Activated CD8-positive, alpha-beta memory T cell treated with anti-CD3 and anti-CD28 coated beads for 24 hours (primary cell): ENCODE data around the gene NBEA.

ENCODE experiments used
- DNase-seq: peaks from one replicate; pipeline ENCODE4 v3.0.0-alpha.2; 2020

Gene NBEA

DNA sequence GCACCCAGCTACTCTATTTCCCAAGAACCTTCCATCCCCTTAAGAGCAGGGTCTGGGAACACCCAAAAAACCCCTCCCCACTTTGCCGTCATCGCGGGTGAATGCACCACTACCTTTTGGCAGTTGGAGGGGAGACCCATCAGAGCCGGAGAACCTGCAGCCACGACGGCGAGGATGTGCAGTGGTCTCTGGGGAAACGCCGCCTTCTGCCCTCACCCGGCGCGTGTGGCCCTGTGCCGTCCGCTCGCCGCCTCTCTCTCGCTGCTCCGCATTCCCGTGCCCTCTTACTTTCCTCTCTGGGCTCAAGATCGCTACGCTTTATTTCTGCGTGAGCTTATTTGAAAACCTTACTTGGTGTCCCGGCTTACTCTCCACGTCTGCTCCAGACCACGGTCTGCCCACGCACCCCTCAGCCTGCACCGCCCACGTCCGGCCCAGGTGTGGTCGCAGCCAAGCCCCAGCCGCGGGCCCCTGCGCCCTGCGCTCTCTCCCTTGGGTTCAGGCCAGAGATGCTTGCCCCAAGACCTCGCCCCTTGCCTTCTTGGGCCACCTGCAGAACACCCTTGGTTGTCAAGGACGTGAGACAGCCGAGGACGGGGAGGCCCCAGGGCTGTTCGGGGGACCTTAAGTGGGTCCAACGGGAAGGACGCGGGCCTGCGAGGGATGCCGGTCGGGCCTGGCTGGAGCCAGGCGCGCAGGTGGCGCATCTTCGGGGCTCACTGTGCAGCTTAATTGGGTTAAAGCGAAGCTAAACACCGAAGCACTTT is 536.4 kb downstream of the NBEA start:
- no peak for DNase-seq

DNA sequence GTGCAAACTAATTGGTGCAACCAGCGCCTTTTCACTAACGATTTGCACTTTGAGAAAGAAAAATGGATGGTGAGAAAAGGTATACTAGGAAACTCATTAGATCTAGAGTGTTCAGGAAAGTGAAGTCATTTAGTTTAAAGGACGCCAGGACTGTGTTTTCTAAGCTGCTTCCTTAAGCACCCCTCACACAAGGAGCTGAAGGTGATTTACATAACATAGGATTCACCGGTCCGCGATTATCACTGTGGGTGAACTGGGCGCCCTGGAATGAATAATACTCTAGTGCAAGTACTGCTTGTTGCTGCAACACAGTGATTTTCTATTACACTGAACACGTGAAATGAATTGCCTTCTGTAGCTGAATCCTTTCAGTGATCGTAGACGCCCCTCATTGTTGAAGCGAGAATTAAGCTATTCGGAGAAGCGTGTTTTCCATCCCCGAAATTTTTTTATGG is 537.0 kb downstream of the NBEA start:
- DNase-seq = no peak

DNA sequence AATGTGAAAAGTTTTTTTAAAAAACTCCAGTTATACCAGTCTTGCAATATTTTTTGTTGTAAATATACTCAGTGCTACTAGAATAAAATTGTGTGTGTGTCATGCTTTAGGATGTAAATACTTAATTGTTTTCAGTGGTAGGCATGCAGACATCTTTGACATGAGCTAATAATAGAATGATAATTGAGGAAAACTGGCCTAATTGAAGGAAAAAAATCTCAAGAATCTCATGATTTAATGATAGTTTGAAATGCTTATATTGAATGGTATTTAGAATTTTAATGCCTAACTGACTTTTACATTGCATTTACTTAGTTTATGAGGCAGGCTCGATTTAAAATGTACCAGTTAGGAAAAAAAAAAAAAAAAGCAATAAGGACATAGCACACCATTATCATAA is 537.6 kb downstream of the NBEA start:
- no peak for DNase-seq

DNA sequence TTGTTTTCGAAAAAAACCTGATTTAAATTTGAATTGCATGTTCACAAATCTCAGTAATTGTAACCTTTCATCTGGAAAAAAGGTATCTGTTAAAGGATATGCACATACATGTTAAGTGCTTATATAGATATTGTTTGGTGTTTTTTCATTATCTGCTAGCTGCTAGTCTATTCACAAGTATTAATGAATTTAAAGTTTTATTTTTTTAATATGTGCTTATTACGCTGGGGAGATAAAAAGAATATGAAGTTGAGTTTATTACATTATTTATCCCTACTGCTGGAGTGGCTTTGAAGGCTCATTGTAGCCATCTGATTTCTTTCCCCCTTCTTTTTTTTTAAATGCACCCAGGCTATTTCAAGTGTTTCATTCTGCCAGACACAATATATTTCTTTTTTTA is 538.3 kb downstream of the NBEA start:
- no peak for DNase-seq

DNA sequence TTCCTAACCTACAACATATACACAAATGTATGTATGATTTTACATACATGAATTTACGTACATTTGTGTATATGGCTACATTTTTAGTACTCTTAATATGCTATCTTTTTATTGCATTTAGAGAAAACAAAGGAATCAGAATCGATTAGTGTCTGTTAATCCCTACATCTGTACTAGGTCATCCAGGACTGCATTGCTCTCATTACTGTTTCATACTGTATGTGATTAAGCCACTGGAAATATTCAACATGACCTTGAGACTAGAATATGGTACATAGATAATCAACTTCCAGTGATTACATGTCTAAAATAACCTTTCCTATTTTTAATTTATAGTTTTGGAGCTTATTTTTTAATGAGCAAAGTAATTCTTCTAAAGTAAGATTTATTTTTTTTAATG is 539.7 kb downstream of the NBEA start:
- no peak for DNase-seq

DNA sequence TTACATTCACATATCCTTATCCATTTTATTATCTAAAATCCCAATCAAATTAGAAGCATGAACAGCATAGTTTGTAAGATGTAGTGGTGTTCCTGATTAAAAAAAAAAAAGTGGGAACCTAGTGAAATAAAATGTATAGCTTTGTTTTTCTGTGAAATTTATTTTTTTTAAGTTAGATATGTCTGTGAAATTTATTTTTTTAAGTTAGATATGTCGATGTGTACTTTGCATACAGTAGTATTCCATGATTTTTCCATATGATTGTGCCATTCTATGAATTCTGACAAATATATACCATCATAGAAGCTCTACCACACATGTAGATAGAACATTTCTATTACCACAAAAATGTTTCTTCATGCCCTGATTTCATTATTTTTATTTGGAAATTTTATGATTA is 540.5 kb downstream of the NBEA start:
- DNase-seq = no peak

DNA sequence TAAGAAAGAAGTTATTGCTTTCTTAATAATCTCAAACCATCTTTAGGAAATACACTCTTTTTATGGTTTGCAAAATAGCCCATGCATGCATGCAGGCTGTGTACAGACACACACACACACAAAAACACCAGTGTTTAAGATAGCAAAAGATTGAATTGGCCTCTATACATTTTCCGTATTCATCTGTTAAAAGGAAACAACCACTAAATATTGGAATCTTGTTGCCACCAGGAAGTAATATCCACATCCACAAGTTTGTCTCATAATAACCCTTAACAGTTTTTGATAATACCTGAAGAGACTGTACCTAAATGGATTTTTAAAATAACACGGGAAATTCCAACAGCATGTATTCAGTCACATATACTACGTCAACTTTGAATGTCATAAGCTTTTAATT is 541.7 kb downstream of the NBEA start:
- DNase-seq = no peak

DNA sequence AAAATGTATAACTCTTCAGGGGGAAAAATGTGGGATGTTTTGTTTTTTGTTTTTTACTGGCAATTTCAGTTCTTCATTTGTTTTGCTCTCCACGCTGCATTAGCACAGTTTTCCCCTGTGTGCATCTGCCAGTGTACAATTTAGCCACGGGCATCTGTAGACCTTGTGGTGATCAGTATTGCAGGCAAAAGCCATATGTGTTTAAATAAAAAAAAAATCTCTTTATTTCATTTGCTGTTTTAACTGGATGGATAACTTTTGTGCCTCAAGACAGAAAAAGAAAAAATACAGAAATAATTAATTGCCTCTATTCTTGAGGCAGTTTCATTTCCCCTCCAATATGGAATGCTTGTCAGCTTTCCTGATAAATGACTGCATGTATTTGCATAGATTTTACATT is 542.3 kb downstream of the NBEA start:
- DNase-seq = no peak

DNA sequence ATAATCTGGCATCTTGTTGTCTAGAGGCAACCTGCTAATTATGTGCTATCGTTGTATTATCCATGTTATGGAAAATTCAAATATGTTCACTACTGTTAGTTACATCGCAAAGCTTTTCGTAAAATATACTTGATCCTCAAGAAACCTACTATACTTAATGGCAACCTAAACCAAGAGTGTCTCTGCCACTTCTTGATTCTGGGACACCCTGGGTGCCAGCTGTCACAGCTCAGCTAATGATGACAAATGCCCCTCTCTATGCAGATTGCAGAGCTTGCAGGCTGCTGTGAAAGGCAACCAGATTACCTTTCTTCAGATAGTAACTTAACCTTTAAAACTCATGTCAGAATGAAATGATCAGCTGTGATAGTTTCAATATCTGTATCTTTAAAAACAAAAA is 543.4 kb downstream of the NBEA start:
- no peak for DNase-seq

DNA sequence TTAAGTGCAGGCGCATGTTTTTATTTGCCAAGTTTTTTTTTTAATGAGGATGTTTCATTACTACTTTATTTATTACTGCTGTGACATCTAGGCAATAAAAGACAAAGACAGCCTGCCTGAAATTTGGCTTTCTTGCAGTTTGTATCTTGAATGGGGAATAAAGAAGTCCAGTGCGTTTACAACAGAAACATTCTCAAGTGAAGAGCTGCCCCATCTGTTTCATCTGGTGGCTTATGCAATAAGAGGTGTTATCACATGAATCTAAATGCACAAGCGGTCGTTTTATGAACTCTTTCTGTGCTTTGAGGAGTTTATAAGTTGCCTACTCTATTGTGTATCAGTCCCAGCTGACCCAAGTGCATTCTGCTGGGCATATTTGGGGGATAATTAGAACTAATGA is 547.0 kb downstream of the NBEA start:
- DNase-seq = no peak

DNA sequence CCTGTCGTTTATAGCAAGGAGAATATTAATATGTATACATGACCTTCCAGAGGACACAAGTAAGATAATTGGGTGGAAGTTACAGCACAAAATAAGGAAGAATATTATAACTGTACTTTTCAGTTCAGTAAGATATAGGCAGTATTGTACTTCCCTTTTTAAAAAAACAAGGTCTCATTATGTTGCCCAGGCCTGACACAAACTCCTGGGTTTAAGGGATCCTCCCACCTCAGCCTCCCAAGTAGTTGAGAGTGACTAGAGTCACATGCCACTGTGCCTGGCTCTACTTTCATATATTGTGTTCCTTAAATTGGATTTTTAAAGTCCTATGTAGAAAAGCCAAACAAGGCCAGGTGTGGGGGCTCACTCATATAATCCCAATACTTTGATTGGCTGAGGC is 553.9 kb downstream of the NBEA start:
- no peak for DNase-seq

DNA sequence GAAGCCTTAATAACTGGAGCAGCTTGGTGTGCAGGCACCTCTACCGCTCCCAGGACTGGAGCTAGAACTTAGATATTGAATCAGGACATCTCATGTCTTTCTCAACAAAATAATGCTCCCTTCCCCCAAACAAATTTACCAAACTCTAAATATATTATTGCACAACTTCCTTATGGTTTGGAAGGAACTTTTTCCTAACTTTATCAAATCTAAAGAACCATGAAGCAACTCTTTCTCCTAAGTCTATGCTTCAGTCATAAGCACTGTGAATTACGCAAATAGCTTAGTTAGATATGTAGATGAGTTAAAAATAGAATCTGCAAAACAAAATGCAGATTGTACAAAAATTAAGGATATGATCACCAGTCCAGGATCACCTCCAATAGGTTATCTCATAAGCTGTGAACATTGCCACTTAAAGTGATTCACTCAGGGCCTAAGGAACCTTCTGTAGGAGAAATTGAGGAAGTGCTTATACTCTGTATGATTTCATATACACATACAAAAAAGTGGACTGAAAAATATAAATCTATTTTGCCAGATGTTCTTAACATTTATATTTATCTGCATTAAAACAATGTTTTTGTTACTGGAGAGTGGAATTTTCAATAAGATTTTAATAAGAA is 554.8 kb downstream of the NBEA start:
- DNase-seq = no peak

DNA sequence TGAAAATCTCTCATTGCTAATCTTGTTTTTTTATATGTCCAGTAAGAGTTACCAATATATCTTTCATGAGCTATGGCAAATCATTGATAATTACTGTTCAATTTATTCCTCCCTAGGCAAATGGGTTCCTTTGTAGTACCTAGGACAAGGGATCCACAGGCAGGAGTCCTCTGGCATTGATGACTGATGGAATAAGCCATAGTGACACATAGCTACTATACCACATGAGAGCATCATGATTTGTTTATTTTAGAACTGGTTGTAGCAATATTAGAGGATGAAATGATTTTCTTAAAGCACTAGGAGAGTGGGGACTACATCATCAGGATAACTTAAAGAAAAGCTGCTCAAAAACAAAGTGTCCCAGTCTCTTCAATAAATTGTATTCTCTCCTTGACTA is 556.2 kb downstream of the NBEA start:
- no peak for DNase-seq

DNA sequence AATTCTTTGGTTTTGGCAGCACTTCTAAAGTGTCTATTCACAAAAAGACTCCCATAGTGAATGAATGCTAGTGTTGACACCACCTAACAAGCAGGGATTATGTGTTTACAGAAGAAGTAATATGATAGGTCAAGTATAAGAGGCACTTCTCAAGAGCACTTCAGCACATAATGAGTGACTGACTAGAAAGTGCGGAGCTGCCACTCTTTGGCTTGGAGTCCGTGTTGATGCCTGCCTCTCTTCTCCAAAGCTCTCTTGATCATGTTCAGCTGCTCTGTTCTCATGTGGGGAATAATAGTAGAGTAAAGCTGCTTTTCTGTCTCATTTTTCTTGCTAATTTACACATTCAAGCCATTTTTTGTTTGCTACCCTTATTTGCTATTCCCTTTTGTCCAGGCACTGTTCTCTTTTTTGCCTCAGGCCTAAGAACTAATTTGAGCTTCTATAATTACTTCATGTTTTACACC is 557.2 kb downstream of the NBEA start:
- no peak for DNase-seq

DNA sequence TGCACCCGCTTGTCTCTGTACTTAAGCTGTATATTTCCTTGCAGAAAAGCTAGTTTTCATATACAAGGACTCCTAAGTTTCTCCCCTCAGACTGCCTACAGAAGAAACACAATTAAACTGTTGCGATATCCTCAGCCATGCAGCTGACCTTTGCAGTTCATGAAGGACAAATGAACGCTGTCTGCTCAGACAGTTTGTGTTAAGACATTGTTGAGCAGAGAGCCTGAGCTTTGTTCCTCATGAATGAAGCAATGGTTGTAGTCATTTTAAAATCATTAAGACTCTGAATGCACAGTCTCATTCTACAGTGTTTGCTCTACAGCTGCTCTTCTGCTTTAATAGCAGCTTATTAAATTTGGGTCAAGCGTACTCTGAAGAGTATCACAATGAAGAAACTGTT is 557.6 kb downstream of the NBEA start:
- no peak for DNase-seq

DNA sequence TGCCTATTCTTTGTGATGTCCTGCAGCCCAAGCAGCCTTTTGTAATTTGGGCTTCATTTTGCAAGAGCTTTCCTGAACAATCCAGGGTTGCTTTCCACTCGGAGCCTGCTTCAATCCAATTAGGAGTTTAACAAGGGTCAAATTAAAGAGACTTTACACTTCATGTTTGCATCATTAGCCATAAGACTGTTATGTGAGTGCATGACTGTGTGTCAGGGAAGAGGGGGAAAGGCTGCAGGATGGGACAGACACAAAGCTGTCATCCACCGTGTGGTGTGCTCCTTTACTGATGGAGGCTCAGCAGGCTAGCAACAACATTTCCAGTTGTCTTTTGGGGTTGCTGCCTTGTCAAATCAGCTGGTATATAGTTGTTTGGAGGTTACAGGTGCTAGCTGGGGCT is 558.1 kb downstream of the NBEA start:
- no peak for DNase-seq

DNA sequence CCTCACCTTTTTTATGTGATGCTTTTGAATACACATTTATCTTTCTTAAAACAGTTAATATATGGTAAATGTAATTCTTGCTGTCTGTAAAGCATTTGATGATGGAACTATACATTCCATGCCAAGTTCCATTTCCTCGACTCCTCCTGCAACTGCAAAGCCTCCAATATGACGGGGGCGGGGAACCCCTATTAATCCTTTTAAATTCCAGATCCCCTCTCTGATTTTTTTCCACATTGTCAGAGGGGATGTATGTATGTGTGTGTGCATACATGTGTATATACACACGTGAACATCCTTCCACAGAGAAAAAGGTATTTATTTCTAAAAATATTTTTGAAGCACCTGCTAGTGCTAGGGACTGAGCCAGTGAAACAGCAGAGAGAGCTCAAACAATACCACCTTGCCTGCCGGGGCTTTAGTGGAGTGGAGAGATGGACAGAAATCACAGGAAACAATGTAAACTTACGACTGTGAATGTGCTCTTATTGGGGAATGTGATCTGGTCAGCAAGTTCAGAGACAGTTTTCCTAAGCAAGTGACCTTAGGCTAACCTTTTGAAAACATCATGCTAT is 559.7 kb downstream of the NBEA start:
- DNase-seq = no peak

DNA sequence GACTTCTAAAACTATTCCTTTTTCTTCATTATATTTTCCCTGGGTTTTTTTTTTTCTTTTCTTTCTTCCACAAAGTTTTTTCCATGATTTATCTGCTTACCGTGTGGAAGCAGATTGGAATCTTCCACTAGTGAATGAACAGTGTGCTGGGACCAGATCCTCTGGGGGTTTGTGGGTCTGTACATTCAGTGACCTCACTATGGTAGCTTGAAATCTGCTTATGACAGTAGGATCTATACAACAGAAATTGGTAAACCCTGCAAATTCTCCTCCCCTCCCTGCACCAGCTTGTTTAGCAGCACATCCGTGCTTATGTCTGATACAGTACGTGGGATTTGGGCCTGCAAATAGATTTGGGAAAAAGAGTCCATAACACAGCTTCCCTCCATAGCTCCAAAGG is 560.4 kb downstream of the NBEA start:
- no peak for DNase-seq

DNA sequence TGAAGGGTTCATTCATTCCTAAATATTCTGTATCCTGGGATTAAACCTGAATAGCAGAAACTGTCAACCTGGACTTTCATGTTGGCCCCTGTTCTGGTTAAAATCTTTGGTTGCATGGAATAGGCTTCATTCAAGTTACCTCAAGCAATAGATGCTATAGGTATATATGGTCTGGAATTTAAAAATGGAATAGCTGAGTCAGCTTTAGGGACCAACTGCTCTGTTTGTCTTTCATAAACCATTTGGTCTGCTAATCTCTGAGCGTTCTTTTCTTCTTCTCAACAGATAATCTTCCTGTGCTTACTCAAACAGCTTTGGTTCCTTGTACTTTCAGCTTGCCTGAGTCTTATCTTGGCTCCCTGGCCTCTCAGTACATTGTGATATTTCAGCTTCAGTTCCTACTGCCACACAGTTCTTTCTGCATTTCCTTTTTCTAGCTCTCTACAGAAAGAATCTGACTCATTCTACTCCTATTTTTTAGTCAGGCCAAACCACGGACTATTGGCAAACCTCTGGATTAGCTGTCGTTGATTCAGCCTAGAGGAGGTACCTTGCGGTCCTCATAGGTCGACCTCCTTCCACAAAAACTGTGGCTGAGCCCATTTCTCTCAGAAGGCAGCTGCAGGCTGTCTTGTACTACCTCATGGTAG is 570.3 kb downstream of the NBEA start:
- no peak for DNase-seq

DNA sequence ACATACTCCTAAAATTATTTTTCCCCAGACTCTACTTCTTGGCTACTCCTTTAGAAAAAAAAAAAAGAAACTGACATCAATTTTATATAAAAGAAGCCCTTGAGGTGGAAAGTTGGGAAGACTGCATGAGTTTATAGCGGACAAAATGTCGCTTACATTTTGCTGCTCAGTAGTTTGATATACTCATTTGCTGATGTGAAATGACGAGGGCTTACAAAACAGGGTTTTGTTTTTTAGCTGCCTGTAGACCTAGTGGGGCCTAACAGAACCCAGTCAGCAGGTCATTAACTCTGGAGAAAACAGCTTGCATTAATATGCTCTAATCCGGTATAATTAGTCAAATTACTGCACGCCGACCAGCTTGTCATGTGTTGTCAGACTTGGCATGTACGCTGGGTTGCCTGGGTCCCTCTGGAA is 572.0 kb downstream of the NBEA start:
- no peak for DNase-seq

DNA sequence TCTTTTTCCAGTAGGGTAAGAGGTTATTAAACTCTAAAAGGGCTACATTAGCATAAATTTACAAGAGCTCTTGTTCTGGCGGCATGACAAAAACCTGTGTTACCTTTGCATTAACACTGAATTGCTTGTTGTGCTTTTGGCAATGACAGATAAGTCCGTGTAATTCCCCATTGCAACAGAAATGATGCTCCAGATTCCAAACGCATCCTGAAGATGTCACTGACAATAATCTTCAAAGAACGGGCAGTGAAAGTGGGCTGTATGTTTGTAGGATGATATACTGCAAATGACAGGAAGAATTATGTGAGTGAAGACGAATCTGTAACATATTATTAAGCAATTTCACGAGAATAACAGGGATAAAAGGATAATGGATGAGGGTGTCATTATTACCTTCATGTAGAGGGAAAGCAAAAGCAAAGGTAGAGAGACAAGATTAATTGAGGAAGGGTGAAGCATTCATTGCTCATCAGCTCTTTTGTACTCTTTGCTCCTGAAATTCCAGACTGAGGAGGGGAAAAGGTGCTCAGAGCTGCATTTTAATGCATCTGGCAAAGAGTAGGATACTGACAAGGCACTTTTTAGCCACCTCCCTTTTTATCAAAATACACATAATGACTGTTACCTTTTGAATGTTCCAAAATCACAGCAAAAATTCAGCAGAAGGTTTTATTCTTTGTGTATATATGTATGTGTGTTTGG is 572.9 kb downstream of the NBEA start:
- no peak for DNase-seq

DNA sequence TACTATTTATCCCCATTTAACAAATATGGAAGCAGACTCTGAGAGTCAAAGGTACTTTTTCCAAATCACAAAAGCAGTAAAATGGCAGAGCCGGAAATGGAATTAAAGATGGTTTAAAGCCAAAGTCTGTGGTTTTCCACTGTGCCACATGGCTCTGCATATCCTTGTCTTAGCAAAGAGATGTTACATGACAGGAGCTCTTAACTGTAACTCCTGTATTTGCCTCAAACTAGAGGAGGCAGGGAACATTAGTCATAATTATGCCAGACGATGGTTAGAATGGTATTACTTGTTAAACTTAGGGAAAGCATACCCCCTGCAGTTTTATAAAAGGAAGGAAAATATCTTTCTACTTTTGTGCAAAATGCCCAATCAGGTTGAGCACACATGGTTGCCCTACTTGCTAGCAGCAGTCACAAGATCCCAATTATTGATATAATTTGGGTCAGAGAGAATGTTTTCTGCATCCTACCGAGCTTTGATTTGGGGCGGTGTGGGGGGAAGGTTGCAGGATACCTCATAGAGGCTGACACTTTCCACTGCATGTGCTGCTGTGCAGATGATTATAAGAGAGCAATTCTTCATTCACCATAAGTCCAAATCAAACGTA is 576.4 kb downstream of the NBEA start:
- DNase-seq = no peak

DNA sequence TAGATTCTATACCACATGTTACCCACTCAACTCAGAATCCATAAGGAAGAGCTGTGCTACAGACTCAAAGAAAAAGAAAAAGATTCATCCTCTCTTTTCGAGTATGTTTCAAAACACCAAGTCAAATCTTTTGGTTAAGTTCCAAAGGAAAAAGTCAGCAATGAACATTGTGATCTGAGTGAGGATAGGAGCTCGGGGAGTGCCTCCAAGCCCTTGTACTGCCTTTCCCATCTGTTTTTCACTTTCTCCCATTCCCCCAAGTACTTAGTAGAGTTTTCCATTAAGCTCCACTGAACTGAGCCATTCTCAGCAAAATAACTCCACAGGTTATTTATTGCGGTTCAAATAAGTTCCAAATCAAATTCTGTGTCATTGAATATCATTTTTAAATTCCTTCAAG is 582.1 kb downstream of the NBEA start:
- DNase-seq = no peak
